ENCODE measurements around the gene KLHL6.
"Not testable (repeated sequence)": the region's sequence is repeated elsewhere in the genome, so short reads cannot be mapped to it uniquely, and the experiment has no call there.

KLHL6 gene

GRCh38 chr3:183448369-183449128 lies 107.0 kb downstream of the KLHL6 start:
- DNase-seq (ENCODE audit: low spot score): no peak

GRCh38 chr3:183447206-183448001 lies 108.1 kb downstream of the KLHL6 start:
- DNase-seq (ENCODE audit: low spot score): peak; percentile 74

DNA sequence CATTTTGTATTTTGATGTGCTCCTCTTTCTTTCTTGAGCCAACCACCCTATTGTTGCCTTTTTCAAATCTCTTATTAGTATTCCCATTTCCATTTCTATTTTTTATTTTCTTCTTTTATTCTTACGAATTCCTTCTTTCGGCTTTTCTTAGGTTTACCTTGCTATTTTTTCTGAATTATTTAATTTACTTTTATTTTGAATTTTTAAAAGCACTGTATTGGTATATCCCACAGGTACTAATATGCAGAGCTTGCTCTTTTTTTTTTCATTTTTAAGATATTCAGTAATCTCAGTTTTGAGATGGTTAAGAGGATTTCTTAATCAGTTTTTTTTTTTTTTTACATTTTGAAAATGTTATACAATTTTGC lies 108.7 kb downstream of the KLHL6 start:
- no peak for DNase-seq (ENCODE audit: low spot score)

GRCh38 chr3:183444748-183445147 lies 110.8 kb downstream of the KLHL6 start:
- no peak for DNase-seq (ENCODE audit: low spot score)

DNA sequence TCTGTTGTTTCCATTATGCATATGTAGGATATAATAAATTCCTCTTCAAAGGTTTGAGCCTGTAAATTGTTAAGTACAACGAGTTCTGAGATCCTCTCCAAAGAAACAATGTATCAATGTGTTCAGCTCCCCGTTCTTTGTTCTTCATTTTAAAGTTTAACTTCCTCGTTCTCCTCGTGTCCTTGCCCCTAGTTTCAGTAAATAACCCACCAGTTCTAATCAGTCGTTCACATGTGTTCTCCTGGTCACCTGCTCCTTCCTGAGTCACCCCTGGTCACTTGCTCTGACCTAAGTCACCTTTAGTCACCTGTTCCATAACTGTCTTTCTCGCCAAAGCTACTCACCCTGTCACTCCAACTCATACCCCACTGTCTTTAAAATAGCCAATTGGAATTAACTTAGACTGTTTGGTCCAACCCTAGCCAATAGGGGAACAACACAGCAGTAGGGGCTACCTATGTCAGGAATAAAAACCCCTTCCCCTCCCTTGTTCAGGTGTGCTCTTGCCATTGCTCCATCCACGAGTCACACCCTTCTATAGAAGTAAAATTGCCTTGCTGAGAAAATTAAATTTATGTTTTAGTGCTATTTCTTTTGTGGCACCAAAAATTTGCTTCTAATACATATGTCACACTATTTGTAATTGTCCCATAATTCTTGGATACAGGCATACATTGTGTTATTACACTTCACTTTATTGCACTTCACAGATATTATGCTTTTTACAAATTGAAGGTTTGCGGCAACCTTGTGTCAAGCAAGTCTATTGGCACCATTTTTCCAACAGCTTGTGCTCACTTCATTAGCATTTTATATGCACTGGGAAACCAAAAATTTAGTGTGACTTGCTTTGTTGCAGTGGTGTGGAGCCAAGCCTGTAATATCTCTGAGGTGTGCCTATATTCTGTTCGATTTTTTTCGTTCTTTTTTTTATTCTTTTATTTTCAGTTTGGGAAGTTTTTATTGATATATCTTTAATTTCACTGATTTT lies 111.8 kb downstream of the KLHL6 start:
- no peak for DNase-seq (ENCODE audit: low spot score)

DNA sequence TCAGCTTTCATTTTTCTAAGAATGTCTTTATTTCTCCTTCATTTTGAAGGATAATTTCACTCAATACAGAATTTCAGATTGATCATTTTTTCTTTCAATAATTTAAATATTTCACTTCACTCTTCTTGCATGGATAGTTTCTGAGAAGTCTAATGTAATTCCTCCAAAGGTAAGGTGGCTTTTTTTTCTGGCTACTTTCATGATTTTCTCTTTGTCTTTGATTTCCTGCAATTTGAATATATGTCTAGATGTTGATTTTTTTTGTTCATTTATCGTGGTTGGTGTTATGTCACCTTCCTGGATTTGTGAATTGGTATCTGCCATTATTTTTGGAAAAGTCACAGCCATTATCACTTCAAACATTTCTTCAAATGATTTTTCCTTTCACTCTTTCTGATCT lies 112.5 kb downstream of the KLHL6 start:
- DNase-seq (ENCODE audit: low spot score): no peak

- DNase-seq (ENCODE audit: low spot score): not testable (repeated sequence)
These were observed 115.0 kb downstream of the KLHL6 start for GRCh38 chr3:183440521-183440920.

GRCh38 chr3:183439515-183439914 lies 116.0 kb downstream of the KLHL6 start:
- no peak for DNase-seq (ENCODE audit: low spot score)

DNA sequence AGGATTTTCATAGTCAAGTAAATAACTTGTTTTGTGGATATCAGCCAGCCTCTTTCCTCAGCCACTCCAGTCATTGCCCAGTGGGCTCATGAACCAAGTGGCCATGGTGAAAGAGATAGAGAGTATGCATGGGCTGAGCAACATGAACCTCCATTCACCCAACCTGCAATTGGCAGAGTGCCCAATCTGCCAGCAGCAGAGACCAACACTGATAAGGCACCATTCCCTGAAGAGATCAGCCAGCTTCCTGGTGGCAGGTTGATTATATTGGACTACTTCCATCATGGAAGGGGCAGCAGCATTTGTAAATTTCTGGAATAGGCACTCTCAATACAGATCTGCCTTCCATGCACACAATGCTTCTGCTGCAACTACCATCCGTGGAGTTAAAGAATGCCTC lies 116.8 kb downstream of the KLHL6 start:
- no peak for DNase-seq (ENCODE audit: low spot score)

DNA sequence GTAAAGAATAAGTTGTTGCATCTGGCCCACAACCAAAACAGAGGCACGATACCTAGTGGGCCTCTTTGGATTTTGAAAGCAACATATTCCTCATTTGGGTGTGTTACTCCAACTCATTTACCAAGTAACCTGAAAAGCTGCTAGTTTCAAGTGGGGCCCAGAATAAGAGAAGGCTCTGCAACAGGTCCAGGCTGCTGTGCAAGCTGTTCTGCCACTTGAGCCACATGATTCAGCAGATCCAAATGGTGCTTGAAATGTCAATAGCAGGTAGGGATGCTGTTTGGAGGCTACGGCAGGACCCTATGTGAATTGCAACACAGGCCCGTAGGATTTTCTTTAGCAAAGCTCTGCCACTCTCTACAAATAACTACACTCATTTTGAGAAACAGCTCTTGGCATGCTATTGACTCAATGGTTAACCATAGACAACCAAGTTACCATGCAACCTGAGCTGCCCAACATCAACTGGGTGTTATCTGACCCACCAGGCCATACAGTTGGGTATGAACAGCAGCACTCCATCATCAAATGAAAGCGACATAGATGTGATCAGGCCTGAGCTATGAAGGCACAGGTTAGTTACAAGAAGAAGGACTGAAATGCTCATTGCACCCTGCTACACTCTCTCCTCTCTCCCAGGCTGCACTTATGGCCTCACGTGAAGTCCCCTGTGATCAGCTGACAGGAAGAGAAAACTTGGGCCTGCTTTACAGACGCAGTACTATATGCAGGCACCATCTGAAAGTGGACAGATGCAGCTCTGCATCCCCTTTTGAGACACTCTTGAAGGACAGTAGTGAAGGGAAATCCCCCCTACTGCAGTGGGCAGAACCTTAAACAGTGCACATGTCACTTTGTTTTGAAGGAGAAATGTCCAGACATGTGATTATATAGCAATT lies 117.6 kb downstream of the KLHL6 start:
- no peak for DNase-seq (ENCODE audit: low spot score)

All from CD4-positive, alpha-beta T cell treated with Interleukin-15 for 4 hours (primary cell).